Measurements from ENCODE around the gene DCX. TPM values are rescaled to one million over a fixed set of nuclear protein-coding genes. Genes with fewer than 3 reads are reported as not detected.

The DCX gene
- total and polyA plus RNA-seq, 8 donors, result 0.03 to 0.43 (median 0.21) TPM; not detected in 1

GRCh38 chrX:111382277-111382676, 29.7 kb downstream of the DCX start:
- H3K27me3 ChIP-seq, result peaks cover 0 to 14% (median 0%) of the 10 kb centered on the region in 4 donors
- DNase-seq, result no peak
- H3K4me3 ChIP-seq, result no peak overlapping the region
- no peak for TF ChIP-seq CTCF (IDR thresholded peaks at IDR 0.05)
- no peaks in the 10 kb centered on the region for H3K4me1 ChIP-seq
- no peaks in the 10 kb centered on the region for H3K36me3 ChIP-seq
- intact Hi-C loops (cut with DNase I), result no loop called here
- no peak for ATAC-seq
- FAIRE-seq, result no peak
- no peaks in the 10 kb centered on the region for H3K9me3 ChIP-seq
- H3K27ac ChIP-seq, result no peak overlapping the region

- H3K4me1 ChIP-seq, result no peaks in the 10 kb centered on the region
- no peaks in the 10 kb centered on the region for H3K9me3 ChIP-seq
- H3K27me3 ChIP-seq, result peaks cover 0 to 10% (median 0%) of the 10 kb centered on the region in 4 donors
- intact Hi-C loops (cut with DNase I), result no loop called here
- FAIRE-seq, result no peak
- H3K4me3 ChIP-seq, result no peak overlapping the region
- 15 to 28% methylated on average over 6 of the region's 6 CpGs for WGBS, 2 donors
- no peak for TF ChIP-seq CTCF (IDR thresholded peaks at IDR 0.05)
- peak in 1 of 6 donors; percentile 11 for DNase-seq
- no peak overlapping the region for H3K27ac ChIP-seq
- ATAC-seq, result peak in 2 of 4 donors; percentile 65 to 70
- no peaks in the 10 kb centered on the region for H3K36me3 ChIP-seq
Observed at GRCh38 chrX:111376897-111377578, 35.0 kb downstream of the DCX start.

- no peak for FAIRE-seq
- Histone ChIP-seq H3K27ac (no peak overlapping the region), H3K27me3 (peaks cover 0 to 10% (median 0%) of the 10 kb centered on the region in 4 donors), H3K4me3 (no peak overlapping the region), H3K9me3 (no peaks in the 10 kb centered on the region), H3K4me1 (no peaks in the 10 kb centered on the region), H3K36me3 (no peaks in the 10 kb centered on the region)
- 37 to 51% methylated on average over 3 of the region's 3 CpGs for WGBS, 2 donors
- intact Hi-C loops (cut with DNase I), result no loop called here
- no peak for ATAC-seq
- TF ChIP-seq CTCF (IDR thresholded peaks at IDR 0.05), result no peak
- DNase-seq, result no peak
Observed at GRCh38 chrX:111376486-111376885, 35.5 kb downstream of the DCX start.

- Histone ChIP-seq H3K27me3 (peaks cover 0 to 10% (median 0%) of the 10 kb centered on the region in 4 donors), H3K4me1 (no peaks in the 10 kb centered on the region), H3K4me3 (no peak overlapping the region), H3K9me3 (no peaks in the 10 kb centered on the region), H3K36me3 (no peaks in the 10 kb centered on the region), H3K27ac (no peak overlapping the region)
- no peak for TF ChIP-seq CTCF (IDR thresholded peaks at IDR 0.05)
- 17 to 32% methylated on average over 2 of the region's 2 CpGs for WGBS, 2 donors
- ATAC-seq, result no peak
- no peak for DNase-seq
- FAIRE-seq, result peak; percentile 45
- intact Hi-C loops (cut with DNase I), result no loop called here
Observed at GRCh38 chrX:111375747-111376146, 36.2 kb downstream of the DCX start.

- ATAC-seq (no peak), FAIRE-seq (no peak)
Observed at GRCh38 chrX:111372086-111372485, 39.9 kb downstream of the DCX start.

More at GRCh38 chrX:111372086-111372485, 39.9 kb downstream of the DCX start:
- DNase-seq, result no peak
- no peak overlapping the region for H3K27ac ChIP-seq
- no peak for TF ChIP-seq CTCF (IDR thresholded peaks at IDR 0.05)
- no peaks in the 10 kb centered on the region for H3K36me3 ChIP-seq
- H3K4me1 ChIP-seq, result no peaks in the 10 kb centered on the region
- intact Hi-C loops (cut with DNase I), result no loop called here
- 34 to 47% methylated on average over 5 of the region's 5 CpGs for WGBS, 2 donors
- no peak overlapping the region for H3K4me3 ChIP-seq
- H3K9me3 ChIP-seq, result no peaks in the 10 kb centered on the region
- H3K27me3 ChIP-seq, result peaks cover 0 to 5% (median 0%) of the 10 kb centered on the region in 4 donors

Data from pancreas (tissue), 10 donors.